Stimulated activated CD4-positive, alpha-beta T cell treated with anti-CD3 and anti-CD28 coated beads, Interleukin-4, amount 100 ng/mL, for 4 hours (primary cell): Measurements from ENCODE around the gene ATP5IF1.

Experiments used
- DNase-seq, 2 experiments: peaks; one replicate each; pipeline ENCODE4 v3.0.0-alpha.2; 2020

The ATP5IF1 gene

DNA sequence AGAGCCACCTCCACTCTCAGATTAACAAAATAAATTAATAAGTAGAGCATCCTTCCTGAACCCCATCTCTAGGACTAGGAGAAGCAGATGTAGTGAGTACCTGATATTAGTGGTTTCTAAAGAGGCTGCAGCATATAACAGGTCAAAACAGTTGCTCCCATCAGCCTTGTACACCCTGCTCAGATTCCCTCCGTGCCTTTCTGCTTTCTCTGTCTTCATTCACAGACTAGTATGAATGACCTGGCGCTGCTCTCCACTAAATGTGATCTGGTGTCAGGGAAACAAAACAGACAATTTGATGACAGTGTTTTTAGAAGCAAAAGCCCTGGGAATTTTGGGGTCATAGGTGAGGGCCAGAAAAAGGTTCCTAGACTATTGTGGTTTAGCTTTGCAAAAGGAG, 31.7 kb downstream of the ATP5IF1 start:
- DNase-seq, result no peak

GRCh38 chr1:28269529-28269928, 33.6 kb downstream of the ATP5IF1 start:
- no peak for DNase-seq

DNA sequence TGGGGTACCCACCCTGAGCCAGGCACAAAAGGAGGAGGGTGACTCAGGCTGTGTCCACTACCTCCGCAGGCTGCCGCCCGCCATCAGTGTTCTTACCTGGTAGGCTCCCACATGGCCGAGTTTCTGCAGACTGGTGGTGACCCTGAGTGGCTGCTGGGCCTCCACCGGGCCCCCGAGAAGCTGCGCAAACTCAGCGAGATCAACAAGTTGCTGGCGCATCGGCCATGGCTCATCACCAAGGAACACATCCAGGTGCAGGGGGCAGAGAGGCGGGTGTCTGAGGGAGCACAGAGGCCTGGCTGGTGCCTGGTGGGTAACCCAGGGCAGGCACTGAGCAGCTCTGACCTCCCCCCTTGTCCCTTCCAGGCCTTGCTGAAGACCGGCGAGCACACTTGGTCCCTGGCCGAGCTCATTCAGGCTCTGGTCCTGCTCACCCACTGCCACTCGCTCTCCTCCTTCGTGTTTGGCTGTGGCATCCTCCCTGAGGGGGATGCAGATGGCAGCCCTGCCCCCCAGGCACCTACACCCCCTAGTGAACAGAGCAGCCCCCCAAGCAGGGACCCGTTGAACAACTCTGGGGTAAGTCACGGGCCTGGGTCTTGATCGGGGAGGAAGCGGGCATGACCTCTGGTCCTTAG, 36.4 kb downstream of the ATP5IF1 start:
- DNase-seq, result no peak

DNA sequence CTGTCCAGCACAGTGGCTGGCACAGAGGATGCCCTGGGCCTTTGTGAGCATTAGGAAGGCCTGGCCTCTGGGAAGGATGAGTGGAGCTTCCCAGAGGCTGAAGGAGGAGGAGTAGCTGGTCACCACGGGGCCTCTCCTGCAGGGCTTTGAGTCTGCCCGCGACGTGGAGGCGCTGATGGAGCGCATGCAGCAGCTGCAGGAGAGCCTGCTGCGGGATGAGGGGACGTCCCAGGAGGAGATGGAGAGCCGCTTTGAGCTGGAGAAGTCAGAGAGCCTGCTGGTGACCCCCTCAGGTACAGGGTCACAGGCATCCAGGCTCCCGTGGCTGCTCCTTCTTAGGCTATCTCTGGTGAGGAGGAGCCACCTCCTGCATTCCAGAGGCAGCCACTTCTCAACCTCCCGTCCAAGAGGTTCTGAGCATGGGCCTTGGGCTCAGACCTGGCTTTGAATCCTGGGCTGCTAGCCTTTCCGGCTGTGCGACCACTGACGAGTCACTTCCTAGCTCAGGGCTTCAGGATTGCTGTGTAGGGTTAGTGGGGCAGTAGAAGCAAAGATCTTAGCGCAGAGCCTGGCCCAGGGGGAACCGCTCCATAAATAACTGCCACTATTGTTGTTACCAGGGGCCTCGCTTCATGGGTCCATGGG, 37.4 kb downstream of the ATP5IF1 start:
- no peak for DNase-seq

DNA sequence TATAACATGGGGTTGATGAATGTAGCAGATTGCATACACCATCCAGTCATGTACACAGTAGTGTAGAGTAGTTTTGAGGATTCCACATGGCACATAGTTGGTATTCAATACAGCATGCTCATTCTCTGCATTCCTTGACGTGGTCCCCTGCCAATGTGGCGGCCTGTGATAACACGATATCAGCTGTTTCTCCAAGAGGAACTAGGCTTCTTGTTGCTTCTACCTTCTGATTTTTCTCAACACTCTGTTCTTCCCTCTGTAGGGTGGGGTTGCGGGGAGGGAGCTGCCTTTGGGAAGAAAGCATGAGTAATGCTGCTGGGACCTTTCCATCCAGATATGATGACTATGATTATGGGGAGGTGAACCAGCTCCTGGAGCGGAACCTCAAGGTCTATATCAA, 42.8 kb downstream of the ATP5IF1 start:
- no peak for DNase-seq

- no peak for DNase-seq
These were observed 43.8 kb downstream of the ATP5IF1 start for GRCh38 chr1:28279721-28280120.

GRCh38 chr1:28280501-28280900, 44.6 kb downstream of the ATP5IF1 start:
- DNase-seq, result no peak

DNA sequence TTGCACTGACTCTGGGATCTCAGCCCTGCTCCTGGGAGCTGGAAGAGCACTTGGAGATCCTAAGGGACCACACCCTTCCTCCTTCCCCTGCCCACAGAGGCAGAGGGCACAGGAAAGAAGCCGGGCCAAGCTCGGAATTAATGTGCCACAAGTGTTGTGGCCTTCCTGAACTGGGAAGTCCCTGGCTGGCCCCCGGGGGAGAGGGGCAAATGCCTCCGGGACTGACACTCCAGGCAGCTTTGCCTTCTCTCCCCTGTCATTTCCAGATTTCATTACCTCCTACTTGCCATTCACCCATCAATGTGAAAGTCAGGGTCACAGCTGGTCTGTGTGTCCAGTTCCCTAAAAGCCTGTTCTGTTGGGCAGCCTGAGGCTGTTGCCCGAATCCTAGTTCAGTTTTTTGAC, 45.1 kb downstream of the ATP5IF1 start:
- no peak for DNase-seq

- no peak for DNase-seq
These were observed 45.9 kb downstream of the ATP5IF1 start for GRCh38 chr1:28281608-28282425.

- no peak for DNase-seq
These were observed 46.8 kb downstream of the ATP5IF1 start for GRCh38 chr1:28282426-28283407.

DNA sequence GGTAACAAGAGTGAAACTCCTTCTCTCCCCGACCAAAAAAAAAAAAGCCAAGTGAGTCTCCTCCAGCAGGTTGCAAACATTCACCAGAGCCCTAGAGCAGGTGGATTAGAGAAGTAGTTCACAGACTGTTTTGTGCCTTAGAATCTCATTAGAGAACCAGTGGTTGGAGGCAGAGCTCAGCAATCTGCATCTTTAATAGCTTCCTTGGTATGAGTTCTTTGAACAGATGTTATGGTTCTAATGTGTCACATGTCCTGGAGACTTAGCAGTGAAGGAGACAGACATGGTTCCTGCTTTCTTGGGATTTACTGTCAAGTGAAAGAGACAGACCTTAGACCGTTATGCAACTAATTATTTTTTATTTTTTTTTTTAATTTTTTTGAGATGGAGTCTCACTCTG, 50.2 kb downstream of the ATP5IF1 start:
- DNase-seq, result no peak
